BE2C (cell line): ENCODE results near the gene VPS51.

Source experiments
- DNase-seq: peaks from one replicate; pipeline ENCODE4 v3.0.0-alpha.2; 2020
- H3K27me3 ChIP-seq: fragments of 250-450 bp; sonication (Bioruptor Pico); 2 replicates; pipeline ENCODE4 v1.5.1; 2020; ENCODE audit warnings: mild to moderate bottlenecking
- H3K36me3 ChIP-seq: fragments of 250-450 bp; sonication (Bioruptor Pico); 2 replicates; pipeline ENCODE4 v1.5.1; 2020; ENCODE audit warnings: mild to moderate bottlenecking
- H3K4me1 ChIP-seq: fragments of 250-450 bp; sonication (Bioruptor Pico); 2 replicates; pipeline ENCODE4 v1.5.1; 2020
- H3K4me3 ChIP-seq: 2 replicates; pipeline ENCODE4 v1.5.1; 2011; ENCODE audit warnings: low read depth, low read length
- H3K9me3 ChIP-seq: fragments of 250-450 bp; sonication (Bioruptor Pico); 2 replicates; pipeline ENCODE4 v1.5.1; 2020
- TF ChIP-seq, protein P1 (sequence below): IDR thresholded peaks from 2 replicates; pipeline ENCODE4 v1.5.1; 2012; ENCODE audit warnings: mild to moderate bottlenecking, low read depth, low read length

The VPS51 gene

DNA sequence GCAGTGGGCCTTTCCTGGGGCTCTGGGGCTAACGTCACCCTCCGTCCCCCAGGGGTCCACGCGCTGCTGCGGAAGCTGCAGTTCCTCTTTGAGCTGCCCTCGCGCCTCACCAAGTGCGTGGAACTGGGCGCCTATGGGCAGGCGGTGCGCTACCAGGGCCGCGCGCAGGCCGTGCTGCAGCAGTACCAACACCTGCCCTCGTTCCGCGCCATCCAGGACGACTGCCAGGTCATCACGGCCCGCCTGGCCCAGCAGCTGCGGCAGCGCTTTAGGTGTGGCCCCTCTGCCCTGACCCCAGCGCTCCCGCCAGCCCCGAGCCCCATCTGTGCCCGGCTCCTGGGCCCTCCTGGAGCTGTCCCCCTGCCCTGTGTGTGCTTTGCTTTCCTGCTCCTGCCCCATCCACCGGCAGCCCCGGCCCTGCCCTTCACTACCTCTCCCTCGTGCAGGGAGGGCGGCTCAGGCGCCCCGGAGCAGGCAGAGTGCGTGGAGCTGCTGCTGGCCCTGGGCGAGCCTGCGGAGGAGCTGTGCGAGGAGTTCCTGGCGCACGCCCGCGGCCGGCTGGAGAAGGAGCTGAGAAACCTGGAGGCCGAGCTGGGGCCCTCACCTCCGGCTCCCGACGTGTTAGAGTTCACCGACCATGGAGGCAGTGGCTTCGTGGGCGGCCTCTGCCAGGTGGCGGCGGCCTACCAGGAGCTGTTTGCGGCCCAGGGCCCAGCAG, 11.9 kb downstream of the VPS51 start:
- H3K27me3 ChIP-seq: no peaks in the 10 kb centered on the region
- H3K9me3 ChIP-seq: no peaks in the 10 kb centered on the region
- TF ChIP-seq, protein P1, sequence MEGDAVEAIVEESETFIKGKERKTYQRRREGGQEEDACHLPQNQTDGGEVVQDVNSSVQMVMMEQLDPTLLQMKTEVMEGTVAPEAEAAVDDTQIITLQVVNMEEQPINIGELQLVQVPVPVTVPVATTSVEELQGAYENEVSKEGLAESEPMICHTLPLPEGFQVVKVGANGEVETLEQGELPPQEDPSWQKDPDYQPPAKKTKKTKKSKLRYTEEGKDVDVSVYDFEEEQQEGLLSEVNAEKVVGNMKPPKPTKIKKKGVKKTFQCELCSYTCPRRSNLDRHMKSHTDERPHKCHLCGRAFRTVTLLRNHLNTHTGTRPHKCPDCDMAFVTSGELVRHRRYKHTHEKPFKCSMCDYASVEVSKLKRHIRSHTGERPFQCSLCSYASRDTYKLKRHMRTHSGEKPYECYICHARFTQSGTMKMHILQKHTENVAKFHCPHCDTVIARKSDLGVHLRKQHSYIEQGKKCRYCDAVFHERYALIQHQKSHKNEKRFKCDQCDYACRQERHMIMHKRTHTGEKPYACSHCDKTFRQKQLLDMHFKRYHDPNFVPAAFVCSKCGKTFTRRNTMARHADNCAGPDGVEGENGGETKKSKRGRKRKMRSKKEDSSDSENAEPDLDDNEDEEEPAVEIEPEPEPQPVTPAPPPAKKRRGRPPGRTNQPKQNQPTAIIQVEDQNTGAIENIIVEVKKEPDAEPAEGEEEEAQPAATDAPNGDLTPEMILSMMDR: no peak
- no peak overlapping the region for H3K4me3 ChIP-seq
- no peak for DNase-seq
- peaks cover 5% of the 10 kb centered on the region for H3K4me1 ChIP-seq
- peaks cover 5% of the 10 kb centered on the region for H3K36me3 ChIP-seq

DNA sequence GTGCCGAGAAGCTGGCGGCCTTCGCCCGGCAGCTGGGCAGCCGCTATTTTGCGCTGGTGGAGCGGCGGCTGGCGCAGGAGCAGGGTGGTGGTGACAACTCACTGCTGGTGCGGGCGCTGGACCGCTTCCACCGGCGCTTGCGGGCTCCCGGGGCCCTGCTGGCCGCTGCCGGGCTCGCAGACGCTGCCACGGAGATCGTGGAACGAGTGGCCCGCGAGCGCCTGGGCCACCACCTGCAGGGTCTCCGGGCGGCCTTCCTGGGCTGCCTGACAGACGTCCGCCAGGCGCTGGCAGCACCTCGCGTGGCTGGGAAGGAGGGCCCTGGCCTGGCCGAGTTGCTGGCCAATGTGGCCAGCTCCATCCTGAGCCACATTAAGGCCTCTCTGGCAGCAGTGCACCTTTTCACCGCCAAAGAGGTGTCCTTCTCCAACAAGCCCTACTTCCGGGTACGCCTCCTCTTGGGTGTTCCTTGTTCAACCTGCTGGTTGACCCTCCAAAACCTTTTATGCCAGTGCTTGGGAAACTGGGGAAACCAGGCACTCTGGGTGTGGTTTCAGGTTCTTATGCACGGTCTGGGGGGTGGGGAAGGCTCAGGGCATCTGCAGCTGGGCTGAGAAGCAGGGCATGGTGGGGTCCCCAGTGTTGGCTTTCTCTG, 12.6 kb downstream of the VPS51 start:
- Histone ChIP-seq H3K9me3 (no peaks in the 10 kb centered on the region), H3K36me3 (peaks cover 5% of the 10 kb centered on the region), H3K4me1 (peaks cover 5% of the 10 kb centered on the region), H3K27me3 (no peaks in the 10 kb centered on the region), H3K4me3 (no peak overlapping the region)
- TF ChIP-seq, protein P1: no peak
- no peak for DNase-seq

GRCh38 chr11:65109231-65110198, 13.5 kb downstream of the VPS51 start:
- Histone ChIP-seq H3K4me1 (peaks cover 5% of the 10 kb centered on the region), H3K36me3 (peaks cover 5% of the 10 kb centered on the region), H3K9me3 (no peaks in the 10 kb centered on the region), H3K27me3 (no peaks in the 10 kb centered on the region), H3K4me3 (no peak overlapping the region)
- TF ChIP-seq, protein P1: no peak
- no peak for DNase-seq

GRCh38 chr11:65110354-65110861, 14.4 kb downstream of the VPS51 start:
- Histone ChIP-seq H3K27me3 (no peaks in the 10 kb centered on the region), H3K36me3 (peaks cover 5% of the 10 kb centered on the region), H3K4me3 (no peak overlapping the region), H3K4me1 (peaks cover 5% of the 10 kb centered on the region), H3K9me3 (no peaks in the 10 kb centered on the region)
- TF ChIP-seq, protein P1: peak; percentile 77
- DNase-seq: peak; percentile 81

- H3K4me1 ChIP-seq: peaks cover 5% of the 10 kb centered on the region
- H3K36me3 ChIP-seq: peaks cover 7% of the 10 kb centered on the region
- no peaks in the 10 kb centered on the region for H3K9me3 ChIP-seq
- TF ChIP-seq, protein P1: no peak
- no peak for DNase-seq
- no peak overlapping the region for H3K4me3 ChIP-seq
- H3K27me3 ChIP-seq: no peaks in the 10 kb centered on the region
These were observed 15.2 kb downstream of the VPS51 start for GRCh38 chr11:65111159-65111743.
